ENCODE measurements around the gene FRS2. TPM values are rescaled to one million over a fixed set of nuclear protein-coding genes. Genes with fewer than 3 reads are reported as not detected.

The FRS2 gene
- total RNA-seq, 1 donor from 2014 or later, result 45.5 TPM

- Mint-ChIP-seq H3K36me3 (ENCODE audit: unreplicated experiment) (no peaks in the 10 kb centered on the region), H3K9me3 (ENCODE audit: unreplicated experiment) (no peaks in the 10 kb centered on the region), H3K27me3 (ENCODE audit: unreplicated experiment) (no peaks in the 10 kb centered on the region), H3K4me3 (ENCODE audit: unreplicated experiment) (peak overlapping the region; percentile 99), H3K4me1 (ENCODE audit: unreplicated experiment) (peaks cover 64% of the 10 kb centered on the region), H3K27ac (ENCODE audit: unreplicated experiment) (peak overlapping the region; percentile 100)
- no peak for DNase-seq (ENCODE audit: extremely low spot score, unreplicated experiment)
- TF ChIP-seq CTCF (IDR thresholded peaks at IDR 0.05), result no peak
Observed at GRCh38 chr12:69471076-69471430, 865 bp downstream of the FRS2 start.

- H3K4me1 Mint-ChIP-seq (ENCODE audit: unreplicated experiment), result peaks cover 68% of the 10 kb centered on the region
Observed at GRCh38 chr12:69471667-69472385, 1.6 kb downstream of the FRS2 start.

GRCh38 chr12:69473262-69473661 is 3.1 kb downstream of the FRS2 start:
- no peak for TF ChIP-seq CTCF (IDR thresholded peaks at IDR 0.05)
- no peaks in the 10 kb centered on the region for H3K27me3 Mint-ChIP-seq (ENCODE audit: unreplicated experiment)
- H3K9me3 Mint-ChIP-seq (ENCODE audit: unreplicated experiment), result no peaks in the 10 kb centered on the region
- H3K4me1 Mint-ChIP-seq (ENCODE audit: unreplicated experiment), result peaks cover 60% of the 10 kb centered on the region
- no peak for DNase-seq (ENCODE audit: extremely low spot score, unreplicated experiment)
- peak overlapping the region; percentile 16 for H3K4me3 Mint-ChIP-seq (ENCODE audit: unreplicated experiment)
- no peaks in the 10 kb centered on the region for H3K36me3 Mint-ChIP-seq (ENCODE audit: unreplicated experiment)
- H3K27ac Mint-ChIP-seq (ENCODE audit: unreplicated experiment), result peak overlapping the region; percentile 91

More at GRCh38 chr12:69471667-69472385, 1.6 kb downstream of the FRS2 start:
- Mint-ChIP-seq H3K9me3 (ENCODE audit: unreplicated experiment) (no peaks in the 10 kb centered on the region), H3K27me3 (ENCODE audit: unreplicated experiment) (no peaks in the 10 kb centered on the region), H3K4me3 (ENCODE audit: unreplicated experiment) (peak overlapping the region; percentile 99), H3K27ac (ENCODE audit: unreplicated experiment) (peak overlapping the region; percentile 100), H3K36me3 (ENCODE audit: unreplicated experiment) (no peaks in the 10 kb centered on the region)
- TF ChIP-seq CTCF (IDR thresholded peaks at IDR 0.05), result no peak
- no peak for DNase-seq (ENCODE audit: extremely low spot score, unreplicated experiment)

GRCh38 chr12:69474456-69474855 is 4.3 kb downstream of the FRS2 start:
- TF ChIP-seq CTCF (IDR thresholded peaks at IDR 0.05), result no peak
- Mint-ChIP-seq H3K27me3 (ENCODE audit: unreplicated experiment) (no peaks in the 10 kb centered on the region), H3K4me1 (ENCODE audit: unreplicated experiment) (peaks cover 66% of the 10 kb centered on the region)

GRCh38 chr12:69475237-69475975 is 5.2 kb downstream of the FRS2 start:
- no peaks in the 10 kb centered on the region for H3K27me3 Mint-ChIP-seq (ENCODE audit: unreplicated experiment)
- DNase-seq (ENCODE audit: extremely low spot score, unreplicated experiment), result no peak
- no peaks in the 10 kb centered on the region for H3K9me3 Mint-ChIP-seq (ENCODE audit: unreplicated experiment)
- no peak for TF ChIP-seq CTCF (IDR thresholded peaks at IDR 0.05)
- H3K4me1 Mint-ChIP-seq (ENCODE audit: unreplicated experiment), result peaks cover 64% of the 10 kb centered on the region
- H3K27ac Mint-ChIP-seq (ENCODE audit: unreplicated experiment), result peak overlapping the region; percentile 91
- no peaks in the 10 kb centered on the region for H3K36me3 Mint-ChIP-seq (ENCODE audit: unreplicated experiment)
- H3K4me3 Mint-ChIP-seq (ENCODE audit: unreplicated experiment), result peak overlapping the region; percentile 12

More at GRCh38 chr12:69474456-69474855, 4.3 kb downstream of the FRS2 start:
- peak overlapping the region; percentile 91 for H3K27ac Mint-ChIP-seq (ENCODE audit: unreplicated experiment)
- no peak overlapping the region for H3K4me3 Mint-ChIP-seq (ENCODE audit: unreplicated experiment)
- no peaks in the 10 kb centered on the region for H3K9me3 Mint-ChIP-seq (ENCODE audit: unreplicated experiment)
- no peaks in the 10 kb centered on the region for H3K36me3 Mint-ChIP-seq (ENCODE audit: unreplicated experiment)
- no peak for DNase-seq (ENCODE audit: extremely low spot score, unreplicated experiment)
